HG03025 (cell line): ENCODE data around the gene NT5M.

Source experiments
- ATAC-seq: cut with Tn5 transposase; IDR thresholded peaks from one replicate; pipeline ENCODE4 v1.9.1; 2021; ENCODE audit warnings: mild to moderate bottlenecking, moderate library complexity; ENCODE audit not compliant: unreplicated experiment, low FRiP score

Gene NT5M

DNA sequence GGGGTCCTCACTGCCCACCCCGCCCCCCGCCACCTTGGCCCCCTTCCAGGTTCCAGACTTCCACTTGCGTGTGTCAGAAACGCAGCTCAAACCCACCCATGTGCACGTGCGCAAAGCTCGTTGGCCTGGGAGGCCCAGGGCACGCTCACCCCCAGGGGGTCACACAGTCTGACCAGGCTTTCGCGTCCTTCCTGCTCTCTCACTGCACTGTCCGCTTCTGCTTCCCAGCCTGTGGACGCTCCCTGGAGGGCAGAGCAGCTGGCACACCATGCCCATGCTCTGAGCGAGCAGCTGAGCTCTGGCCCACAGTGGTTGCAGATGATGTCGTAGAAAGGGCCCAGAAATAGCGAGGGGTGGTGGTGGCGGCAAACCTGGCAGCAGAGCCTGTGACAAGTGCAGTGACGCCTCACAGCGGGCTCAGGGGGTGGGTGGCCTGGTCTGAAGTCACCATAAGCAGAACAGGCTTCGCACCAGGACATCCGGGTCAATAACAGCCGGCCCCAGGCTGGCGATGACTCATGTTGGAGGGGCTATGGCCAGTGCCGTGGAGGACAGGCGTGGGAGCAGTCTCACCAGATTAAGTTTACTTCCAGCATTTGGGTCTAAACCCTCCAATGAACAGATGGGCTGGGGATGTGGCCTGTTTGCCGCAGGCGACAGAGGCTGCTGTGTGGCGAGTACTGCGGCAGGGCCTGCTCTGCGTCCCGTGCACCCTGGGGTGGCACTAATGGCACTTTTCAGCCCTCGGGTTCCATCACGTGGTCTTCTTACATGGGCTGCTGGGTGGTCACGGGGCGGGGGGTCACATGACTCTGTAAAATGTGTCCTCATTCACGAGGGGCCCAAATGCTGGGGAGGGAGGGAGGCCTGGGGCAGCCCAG lies 49.0 kb downstream of the NT5M start:
- ATAC-seq = no peak

DNA sequence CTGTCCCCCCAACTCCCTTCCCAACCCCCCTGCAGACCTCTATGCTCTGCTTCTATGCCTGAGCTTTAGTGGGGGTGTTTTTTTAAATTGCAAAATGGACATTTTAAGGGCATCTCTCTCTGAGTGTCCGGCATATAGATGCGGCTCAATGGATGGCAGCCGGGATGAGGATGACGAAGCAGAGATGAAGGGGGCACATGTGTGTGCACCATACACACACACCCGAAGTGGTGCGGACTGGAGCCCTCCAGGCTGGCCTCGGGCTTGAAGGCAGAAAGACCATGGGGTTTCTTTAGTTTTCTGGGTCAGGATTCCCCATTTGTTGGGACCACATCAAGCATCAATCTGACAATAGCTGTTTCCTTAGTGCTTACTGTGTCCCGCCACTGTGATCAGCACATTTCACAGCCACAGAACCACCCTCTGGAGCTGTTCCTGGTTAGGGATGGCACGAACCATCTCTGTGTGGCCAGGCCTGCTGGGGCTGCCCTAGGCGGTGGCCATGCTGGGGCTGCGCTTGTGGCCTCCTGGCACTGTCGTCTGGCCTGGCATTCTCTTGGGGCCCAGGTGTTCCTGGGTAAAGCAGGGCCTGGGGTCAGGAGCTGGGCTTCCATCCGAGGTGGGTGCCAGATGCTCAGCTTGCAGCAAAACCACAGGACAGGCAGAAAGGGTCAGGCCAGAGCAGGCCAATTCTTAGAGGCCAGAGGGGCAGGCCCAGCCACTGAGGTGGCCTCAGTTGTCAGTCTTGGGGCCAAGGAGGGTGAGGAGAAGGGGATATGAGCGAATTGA lies 49.9 kb downstream of the NT5M start:
- no peak for ATAC-seq

DNA sequence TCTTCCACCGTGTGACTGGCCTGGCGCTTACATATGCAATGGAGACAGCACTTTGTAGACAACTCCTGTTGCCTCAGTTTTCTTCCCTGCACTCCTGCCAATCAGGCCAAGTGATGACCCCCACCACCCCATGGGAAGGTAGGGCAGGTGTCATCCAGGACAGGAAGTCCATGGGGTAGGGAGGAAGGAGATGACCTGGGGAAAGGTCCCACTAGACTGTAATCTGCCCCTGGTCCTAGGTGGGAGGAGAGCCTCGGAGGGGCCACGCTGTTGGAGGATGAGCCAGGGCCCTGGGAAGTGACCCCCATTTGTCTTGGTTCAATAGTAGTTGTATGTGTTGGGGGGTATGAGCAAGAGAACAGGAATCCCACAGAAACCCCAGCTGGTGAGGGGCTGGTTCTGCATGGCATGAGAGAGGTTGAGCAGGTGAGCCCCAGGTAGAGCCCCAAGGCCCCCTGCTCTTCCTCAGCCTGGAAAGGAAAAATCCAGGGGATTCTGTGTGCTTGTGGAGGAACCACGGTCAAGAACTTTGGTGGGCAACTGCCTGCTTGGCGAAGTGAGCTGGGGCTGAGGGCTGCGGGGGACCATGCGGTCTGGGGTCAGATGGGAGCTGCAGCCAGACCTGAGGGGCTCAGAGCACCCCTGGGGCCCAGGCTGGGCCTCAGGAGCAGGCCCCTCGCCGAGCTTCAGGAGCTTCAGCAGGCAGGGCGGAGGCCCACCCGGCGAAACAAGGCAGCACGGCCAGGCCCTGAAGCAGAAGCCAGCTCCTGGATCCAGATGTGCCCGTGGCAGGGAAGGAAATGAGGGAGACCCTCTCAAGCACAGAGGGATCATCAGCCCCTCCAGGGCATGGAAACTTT lies 50.7 kb downstream of the NT5M start:
- ATAC-seq = no peak

DNA sequence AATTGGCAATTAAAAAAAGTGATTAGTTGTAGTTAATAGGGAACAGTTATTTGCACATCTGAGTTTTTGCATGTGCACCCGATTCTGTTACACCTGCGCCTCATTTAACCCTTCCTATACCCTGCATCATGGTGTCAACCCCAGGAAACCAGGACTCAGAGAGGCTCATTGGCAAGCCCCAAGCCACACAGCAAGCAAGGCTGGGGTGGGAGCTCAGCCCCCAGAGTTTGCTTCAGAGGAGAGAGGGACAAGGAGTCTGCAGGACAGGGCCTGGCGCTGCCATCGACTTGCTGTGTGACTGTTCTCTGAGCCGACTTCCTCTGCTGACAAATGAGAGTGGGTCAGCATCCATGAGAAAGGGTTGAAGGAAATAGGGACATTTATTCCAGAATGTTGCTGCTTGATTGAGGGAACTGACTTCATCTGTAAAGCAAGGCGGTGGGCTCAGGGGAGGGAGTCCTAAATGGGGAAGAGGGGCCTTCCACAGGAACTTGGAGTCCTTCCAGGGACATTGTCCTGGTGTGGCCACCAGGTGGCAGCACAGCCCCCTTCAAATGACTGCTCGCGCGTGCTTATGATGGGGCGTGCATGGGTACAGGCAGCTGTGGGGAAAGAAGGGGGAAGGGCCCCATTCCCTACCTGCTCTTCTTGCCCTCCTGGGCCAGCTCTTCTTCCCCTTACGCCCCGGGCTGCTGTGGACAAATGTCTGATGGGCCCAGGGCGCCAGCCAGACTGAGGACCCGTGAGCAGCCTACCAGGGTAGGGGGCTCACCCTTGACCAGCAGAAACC lies 51.6 kb downstream of the NT5M start:
- no peak for ATAC-seq

DNA sequence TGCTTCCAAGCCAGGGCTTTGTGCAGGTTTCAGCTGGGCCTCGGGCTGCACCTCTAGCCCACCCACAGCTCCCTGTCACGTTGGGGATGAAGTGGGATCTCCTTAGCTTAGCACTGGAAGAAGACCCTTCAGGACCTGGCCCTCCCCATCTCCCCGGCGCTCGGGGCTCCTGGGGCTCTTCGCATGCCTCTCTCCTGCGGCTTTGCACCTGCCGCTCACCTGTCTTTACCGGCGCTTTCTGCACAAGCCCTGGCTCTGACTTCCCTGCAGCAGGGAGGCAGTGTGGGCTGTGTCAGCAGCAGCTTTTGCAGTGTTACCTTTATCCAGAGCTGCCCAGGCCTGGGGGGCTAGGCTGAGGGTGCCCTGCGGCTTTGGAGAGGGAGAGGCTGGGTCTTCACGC lies 52.3 kb downstream of the NT5M start:
- no peak for ATAC-seq

DNA sequence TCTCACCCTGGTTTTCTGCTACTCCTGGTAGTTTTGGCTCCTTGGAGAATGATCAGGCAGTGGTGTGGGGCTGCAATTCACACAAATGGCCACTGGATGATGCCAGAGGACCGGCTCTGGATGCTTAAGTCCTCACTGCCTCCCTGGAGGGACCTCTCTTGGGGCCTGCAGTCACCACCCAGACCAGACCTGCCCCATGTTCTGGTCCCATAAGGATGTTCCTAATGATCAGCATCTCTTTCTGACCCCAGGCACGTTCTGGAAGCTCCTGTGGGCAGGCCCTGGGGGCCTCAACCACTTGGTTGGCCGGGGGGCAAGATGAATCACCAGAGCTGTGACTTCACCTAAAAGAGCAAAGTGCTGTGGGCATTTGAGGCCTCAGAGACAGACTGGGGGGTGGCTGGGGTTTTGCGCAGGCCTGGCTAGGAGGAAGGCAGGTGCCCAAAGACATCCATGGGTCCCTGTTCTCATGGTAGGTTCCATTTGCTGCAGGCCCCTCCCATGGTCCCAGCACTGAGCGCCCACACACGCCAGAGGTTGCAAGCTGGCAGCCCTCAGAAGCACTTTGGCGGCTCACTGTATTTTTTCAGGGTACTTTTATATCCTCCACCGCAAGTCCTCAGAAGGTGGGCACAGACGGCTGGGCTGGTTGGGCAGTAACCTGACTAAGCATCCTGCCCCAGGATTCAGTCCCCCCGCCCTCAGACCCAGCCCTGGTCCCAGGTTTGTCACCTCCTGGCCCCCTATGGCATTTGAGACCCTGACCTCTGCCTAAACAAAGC lies 53.2 kb downstream of the NT5M start:
- ATAC-seq = no peak

DNA sequence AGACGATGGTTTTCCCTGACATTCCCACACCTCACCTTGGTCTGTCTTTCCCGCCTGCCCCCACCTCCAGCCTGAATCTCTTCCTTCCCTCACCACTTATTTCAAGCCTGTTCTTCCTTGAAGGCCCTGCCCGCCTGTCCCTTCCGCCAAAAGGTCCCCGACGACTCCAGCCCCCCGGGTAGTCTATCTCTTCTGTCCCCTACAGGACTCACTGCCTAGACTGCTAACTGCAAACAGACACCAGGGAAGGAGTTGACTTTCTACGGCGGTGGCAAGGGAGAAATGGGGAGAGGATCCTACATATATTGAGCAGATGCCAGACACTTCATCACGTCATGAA lies 53.7 kb downstream of the NT5M start:
- no peak for ATAC-seq

DNA sequence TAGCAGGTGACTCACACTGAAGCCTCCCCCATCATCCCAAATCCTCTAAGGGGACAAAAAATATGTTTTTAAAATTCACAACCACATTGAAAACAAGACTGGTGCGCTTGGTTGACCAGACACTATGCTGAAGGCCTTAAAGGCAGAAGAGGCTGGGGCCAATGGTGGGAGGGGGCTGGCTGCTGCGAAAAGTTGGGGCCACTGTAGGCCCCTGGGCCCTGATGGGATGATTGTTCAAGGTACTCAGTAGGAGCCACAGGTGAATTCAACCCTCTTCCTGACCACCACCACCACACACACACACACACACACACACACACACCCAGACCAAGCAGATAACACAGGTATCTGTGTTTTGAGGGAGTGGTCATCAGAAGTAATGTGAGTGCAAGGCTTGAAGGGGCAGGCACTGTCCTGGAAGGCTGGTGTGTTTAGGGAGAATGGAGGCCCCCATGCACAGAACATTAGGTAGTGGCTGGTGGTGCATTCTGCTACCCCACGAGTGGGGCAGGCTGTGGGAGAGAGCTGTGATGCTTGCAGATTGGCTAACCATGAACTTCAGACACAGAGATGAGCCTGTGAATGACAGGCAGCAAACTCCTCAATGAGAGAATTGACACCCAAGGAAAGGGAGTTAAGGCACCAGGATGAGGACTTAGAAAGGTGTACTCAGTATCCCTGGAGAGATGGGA lies 55.0 kb downstream of the NT5M start:
- no peak for ATAC-seq

DNA sequence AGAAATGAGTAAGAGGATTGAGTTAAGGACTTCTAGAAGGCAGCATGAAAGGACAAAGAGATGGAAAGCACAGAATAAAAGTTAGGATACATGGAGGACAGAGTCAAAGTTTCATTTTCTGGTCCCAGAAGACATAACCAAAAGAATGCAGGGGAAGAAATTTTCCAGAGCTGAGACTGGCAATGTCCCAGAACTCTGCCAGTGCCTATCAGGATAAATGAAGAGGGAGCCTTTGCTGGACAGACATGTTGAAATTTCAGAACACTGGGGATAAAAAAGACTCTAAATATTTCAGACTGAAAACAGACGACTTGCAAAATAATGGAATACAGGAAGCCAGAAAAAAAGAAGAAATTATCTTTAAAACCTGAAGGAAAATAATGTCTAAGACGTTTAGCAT lies 55.7 kb downstream of the NT5M start:
- no peak for ATAC-seq

DNA sequence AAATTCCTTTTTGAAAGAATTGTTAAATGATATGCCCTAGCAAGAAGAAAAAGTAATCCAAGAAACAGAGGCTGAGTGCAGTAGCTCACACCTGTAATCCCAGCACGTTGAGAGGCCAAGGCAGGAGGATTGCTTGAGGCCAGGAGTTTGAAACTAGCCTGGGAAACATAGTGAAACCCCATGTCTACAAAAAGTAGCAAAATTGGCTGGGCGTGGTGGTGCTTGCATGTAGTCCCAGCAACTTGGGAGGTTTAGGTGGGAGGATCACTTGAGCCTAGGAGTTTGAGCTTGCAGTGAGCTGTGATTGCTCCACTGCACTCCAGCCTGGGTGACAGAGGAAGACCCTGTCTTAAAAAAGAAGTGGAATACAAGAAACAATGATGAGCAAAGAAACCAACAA lies 56.1 kb downstream of the NT5M start:
- ATAC-seq = no peak

DNA sequence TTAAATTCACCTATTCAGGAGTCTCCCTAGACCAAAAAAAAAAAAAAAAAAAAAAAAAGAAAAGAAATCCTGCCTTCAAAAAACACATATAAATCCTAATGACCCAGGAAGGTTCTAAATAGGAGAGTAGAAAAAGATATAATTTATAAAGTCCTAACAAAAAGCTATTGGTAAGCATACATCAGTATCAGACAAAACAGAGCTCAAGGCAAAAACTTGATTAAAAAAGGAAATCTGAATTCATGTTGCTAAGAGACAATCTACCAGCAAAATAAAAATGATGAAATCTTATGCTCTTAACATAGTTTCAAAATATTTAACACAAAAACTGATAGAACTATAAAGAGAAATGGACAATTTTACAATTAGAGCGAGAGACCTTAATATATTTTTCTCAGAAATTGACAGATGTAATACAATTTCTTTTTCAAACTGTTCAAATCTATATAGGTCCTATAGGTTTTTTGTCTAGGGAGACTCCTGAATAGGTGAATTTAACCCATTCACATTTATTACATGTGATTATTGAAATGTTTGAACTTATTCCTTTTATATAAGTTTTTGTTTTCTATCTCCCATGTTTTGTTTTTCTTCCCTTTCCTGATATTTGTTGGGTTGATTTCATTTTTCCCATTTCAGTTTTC lies 57.0 kb downstream of the NT5M start:
- ATAC-seq = no peak

DNA sequence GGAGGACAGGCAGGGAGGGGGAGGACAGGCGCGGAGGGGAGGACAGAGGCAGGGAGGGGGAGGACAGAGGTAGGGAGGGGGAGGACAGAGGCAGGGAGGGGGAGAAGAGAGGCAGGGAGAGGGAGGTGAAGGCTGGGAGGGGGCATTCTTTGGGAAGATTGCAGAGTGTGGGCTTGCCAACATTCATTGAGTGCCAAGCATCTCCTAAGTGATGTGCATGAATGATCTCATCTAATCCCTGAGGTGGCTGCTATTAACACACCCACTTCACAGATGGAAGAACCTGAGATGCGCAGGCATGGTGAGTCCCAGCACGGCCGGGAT lies 58.3 kb downstream of the NT5M start:
- ATAC-seq = no peak

DNA sequence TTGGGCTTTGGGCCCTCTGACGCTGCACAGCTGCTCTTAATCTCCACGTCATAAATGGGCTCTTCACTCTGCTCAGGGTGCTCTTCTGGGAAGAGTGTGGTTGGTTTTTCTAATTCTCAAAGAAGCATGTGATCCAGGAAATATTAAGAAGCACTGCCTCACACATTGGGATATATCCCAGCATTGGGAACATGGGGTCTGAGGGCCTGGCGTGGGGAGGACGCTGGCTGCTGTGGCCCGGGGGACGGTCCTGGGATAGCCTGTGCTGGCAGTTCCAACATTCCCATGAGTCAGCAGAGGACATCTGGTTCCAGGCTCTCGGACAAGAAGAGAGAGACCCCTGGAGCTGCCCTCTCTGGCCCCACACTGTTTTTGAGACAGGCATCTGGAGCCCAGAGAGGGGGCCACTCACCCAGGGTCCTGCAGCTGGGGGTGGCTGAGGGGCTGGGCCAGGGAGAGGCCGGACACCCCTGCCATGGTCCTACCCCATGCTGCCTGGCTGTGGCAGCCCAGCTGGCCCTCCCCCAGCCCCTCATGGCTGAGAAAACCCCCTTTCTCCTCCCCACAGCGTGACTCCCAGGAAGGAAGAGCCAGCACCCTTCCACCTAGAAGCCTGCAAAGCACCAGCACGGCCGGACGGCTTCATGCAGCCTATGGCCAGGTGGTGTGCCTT lies 58.8 kb downstream of the NT5M start:
- no peak for ATAC-seq

DNA sequence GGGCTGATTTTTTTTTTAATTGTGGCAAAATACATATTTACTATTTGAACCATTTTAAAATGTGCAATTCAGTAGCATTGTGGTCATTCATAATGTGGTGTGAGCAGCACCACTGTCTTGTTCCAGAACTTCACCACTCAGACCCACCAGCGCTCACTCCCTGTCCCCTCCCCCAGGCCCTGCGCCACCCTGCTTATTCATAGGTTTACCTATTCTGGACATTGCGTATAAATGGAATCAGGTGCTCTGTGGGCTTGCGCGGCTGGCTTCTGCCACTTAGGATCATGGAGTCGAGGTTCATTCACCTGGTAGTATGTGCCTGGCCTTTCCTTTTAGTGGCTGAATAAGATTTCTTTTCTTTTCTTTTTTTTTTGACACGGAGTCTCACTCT lies 59.4 kb downstream of the NT5M start:
- ATAC-seq = no peak

DNA sequence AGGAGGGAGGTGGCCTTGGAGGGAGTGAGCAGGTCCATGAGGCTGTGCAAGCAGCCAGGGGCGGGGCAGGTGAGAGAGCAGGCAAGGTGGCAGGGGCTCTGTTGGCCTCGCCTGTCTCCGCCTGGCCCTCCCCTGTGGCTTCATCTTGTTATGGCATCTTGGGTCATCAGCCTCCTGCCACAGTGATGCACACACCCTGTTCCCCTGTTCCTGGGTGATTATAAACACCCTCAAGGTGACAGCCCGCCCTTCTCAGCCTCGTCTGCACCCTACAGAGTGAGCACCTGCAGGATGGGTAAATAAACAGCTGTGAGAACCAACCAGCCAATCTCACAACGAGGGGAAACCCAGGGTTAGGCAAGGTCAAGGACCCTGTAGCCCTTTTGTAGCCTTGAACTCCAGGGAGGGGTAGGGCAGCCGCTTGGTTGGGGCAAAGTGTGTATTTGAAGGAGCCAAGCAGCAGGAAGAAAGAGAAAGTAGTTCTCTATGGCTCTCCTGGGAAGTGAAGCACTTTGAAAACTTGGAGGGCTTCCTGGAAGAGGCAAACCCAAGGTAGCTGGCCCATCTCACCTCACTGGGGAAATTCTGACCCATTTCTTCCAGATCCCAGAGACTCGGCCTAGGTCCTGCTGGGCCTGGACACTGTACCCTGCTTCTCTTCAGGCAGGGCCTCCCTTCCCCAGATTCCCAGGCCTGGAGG lies 60.6 kb downstream of the NT5M start:
- no peak for ATAC-seq

DNA sequence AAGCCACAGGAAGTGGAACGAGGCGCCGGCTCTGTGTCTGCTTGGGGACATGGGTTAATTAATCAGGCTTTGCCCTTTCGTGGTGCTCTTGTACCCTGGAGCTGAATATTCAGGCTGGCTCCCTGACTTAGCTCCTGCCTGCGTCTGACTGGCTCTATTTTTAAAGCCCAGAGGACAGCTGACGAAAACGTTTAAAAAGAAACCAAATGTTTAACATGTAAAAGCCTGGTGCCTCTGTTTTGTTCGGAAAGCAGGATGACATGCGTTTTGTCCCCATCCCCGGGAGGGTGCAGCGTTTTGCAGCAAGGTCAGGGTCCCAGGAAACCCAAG lies 61.1 kb downstream of the NT5M start:
- no peak for ATAC-seq

DNA sequence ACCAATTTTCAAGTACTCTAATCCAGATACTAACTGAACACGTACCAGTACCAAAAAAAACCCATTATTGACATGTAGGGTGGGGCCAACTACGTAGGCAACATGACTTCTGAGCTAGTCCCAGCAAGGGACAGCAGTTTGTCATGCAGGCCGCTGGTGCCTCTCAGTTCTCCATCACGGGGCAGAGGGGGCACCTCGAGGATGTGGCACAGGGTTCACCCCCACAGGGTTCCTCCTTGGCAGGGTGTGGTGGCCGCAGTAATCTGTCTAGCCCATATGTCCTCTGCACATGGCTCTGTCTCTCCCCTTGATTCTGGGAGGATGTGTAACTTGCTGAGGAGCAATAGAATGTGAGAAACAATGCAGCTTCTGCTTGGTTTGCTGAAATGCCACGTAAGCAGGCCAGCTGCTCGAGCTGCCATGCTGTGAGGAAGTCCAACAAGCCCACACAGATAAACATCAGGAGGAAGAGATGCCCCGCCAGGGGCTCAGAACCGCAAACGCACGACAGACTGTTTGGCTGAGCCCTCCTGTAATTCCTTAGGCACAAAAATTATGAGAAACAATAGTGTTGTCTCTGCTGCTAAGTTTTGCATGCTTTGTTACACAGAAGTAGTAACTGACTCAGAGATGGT lies 62.4 kb downstream of the NT5M start:
- no peak for ATAC-seq
